Muscle layer of colon (tissue), 2 donors: Measurements from ENCODE around the gene PAH.
A peak's percentile ranks its signal among the peaks of the same experiment; 100 is the strongest.

ENCODE experiments used
- H3K27ac ChIP-seq: one replicate; pipeline ENCODE4 v1.7.0; 2013; ENCODE audit warnings: low read depth, mild to moderate bottlenecking, low read length, moderate library complexity
- H3K27me3 ChIP-seq, 2 donors: one replicate each; pipeline ENCODE4 v1.7.0; 2013; ENCODE audit warnings: low read length in 2 of 2, mild to moderate bottlenecking in 2 of 2; ENCODE audit not compliant: insufficient read depth in 2 of 2, control insufficient read depth in 1 of 2
- H3K36me3 ChIP-seq: one replicate; pipeline ENCODE4 v1.7.0; 2013; ENCODE audit warnings: mild to moderate bottlenecking, low read length; ENCODE audit not compliant: insufficient read depth
- H3K4me1 ChIP-seq: one replicate; pipeline ENCODE4 v1.7.0; 2013; ENCODE audit warnings: mild to moderate bottlenecking, low read length; ENCODE audit not compliant: insufficient read depth
- H3K4me3 ChIP-seq, 2 donors: one replicate each; pipeline ENCODE4 v1.7.0; 2013; ENCODE audit warnings: low read length in 2 of 2, low read depth in 1 of 2, mild to moderate bottlenecking in 1 of 2, moderate library complexity in 1 of 2
- H3K9ac ChIP-seq: one replicate; pipeline ENCODE4 v1.7.0; 2013; ENCODE audit warnings: low read length
- H3K9me3 ChIP-seq: one replicate; pipeline ENCODE4 v1.7.0; 2013; ENCODE audit warnings: mild to moderate bottlenecking, low read length
- donor health status: abdominal sarcoma.
- donor health status: Adenocarcinoma of cecum.

PAH gene

GRCh38 chr12:102917026-102917787, at the start of gene PAH:
Gene PAH (minus strand): TSS chr12:102917244. CDS start chr12:102917130, 114 bp downstream.
- peaks cover 0 to 9% of the 10 kb centered on the region in 2 donors for H3K27me3 ChIP-seq
- H3K4me1 ChIP-seq: no peaks in the 10 kb centered on the region
- no peaks in the 10 kb centered on the region for H3K9me3 ChIP-seq
- H3K27ac ChIP-seq: no peak within 1 kb of the TSS
- H3K36me3 ChIP-seq: no peaks in the 10 kb centered on the region
- H3K9ac ChIP-seq: no peak within 1 kb of the TSS
- peak within 1 kb of the TSS in 1 of 2 donors; percentile 13 for H3K4me3 ChIP-seq

- H3K4me1 ChIP-seq: peaks cover 7% of the 10 kb centered on the region
- H3K27ac ChIP-seq: no peak overlapping the region
- H3K27me3 ChIP-seq: peaks cover 49 to 54% of the 10 kb centered on the region in 2 donors
- H3K9me3 ChIP-seq: peaks cover 7% of the 10 kb centered on the region
- H3K4me3 ChIP-seq: no peak overlapping the region
- H3K36me3 ChIP-seq: no peaks in the 10 kb centered on the region
- no peak overlapping the region for H3K9ac ChIP-seq
Measured at GRCh38 chr12:102966200-102966863, 49.3 kb upstream of the PAH start.

GRCh38 chr12:102965281-102966155, 48.5 kb upstream of the PAH start:
- Histone ChIP-seq H3K27ac (no peak overlapping the region), H3K27me3 (peaks cover 55 to 62% of the 10 kb centered on the region in 2 donors), H3K4me3 (peak overlapping the region in 1 of 2 donors; percentile 14)

DNA sequence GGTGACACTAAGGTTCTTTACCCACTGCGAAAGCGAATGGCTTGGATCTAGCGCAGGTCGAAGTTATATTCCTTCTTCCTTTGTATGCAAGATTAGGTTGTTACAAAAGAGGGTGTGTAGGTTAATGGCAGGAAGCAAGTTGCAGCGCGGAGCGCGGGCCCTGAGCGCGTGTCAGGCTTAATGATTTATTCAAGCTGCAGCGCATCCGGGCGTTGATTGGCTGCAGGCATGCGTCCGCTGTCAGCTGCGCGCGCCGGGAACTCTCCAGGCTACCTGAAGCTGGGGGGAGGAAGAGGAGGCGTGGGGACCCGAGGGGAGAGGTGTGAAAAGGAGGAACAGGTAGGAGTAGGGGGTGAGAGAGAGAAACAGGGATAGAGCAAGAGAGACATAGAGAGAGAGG, 47.8 kb upstream of the PAH start:
- Histone ChIP-seq H3K9ac (no peak overlapping the region), H3K36me3 (no peaks in the 10 kb centered on the region), H3K4me1 (peaks cover 7% of the 10 kb centered on the region), H3K9me3 (peaks cover 7% of the 10 kb centered on the region), H3K4me3 (peak overlapping the region in 1 of 2 donors; percentile 14), H3K27ac (no peak overlapping the region), H3K27me3 (peaks cover 55 to 69% of the 10 kb centered on the region in 2 donors)

More at GRCh38 chr12:102965281-102966155, 48.5 kb upstream of the PAH start:
- peaks cover 7% of the 10 kb centered on the region for H3K9me3 ChIP-seq
- no peak overlapping the region for H3K9ac ChIP-seq
- peaks cover 7% of the 10 kb centered on the region for H3K4me1 ChIP-seq
- no peaks in the 10 kb centered on the region for H3K36me3 ChIP-seq

DNA sequence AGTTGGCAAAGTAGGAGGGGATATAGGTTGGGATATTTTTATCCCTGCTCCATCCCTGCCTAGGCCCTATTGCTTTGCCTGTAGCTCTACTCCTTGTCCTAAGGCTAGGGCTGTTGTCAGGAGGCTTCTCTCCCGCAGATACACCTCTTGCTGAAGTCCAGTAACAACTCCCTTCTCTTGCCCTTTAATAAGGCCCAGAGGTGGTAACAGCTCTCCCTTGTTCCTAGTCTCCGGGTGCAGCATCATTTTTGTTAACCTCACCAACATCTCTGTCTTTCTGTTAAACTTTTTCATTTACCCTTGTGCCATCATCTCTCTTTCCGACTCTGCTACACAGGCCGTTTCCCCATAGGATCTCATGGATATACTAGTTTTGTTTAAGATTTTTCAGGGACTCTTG, 46.8 kb upstream of the PAH start:
- no peaks in the 10 kb centered on the region for H3K36me3 ChIP-seq
- peaks cover 60 to 80% of the 10 kb centered on the region in 2 donors for H3K27me3 ChIP-seq
- H3K27ac ChIP-seq: no peak overlapping the region
- H3K4me3 ChIP-seq: no peak overlapping the region
- H3K9me3 ChIP-seq: peaks cover 7% of the 10 kb centered on the region
- H3K9ac ChIP-seq: no peak overlapping the region
- H3K4me1 ChIP-seq: peaks cover 7% of the 10 kb centered on the region

- no peak overlapping the region for H3K27ac ChIP-seq
- peaks cover 7% of the 10 kb centered on the region for H3K4me1 ChIP-seq
- H3K9me3 ChIP-seq: peaks cover 7% of the 10 kb centered on the region
- no peaks in the 10 kb centered on the region for H3K36me3 ChIP-seq
- no peak overlapping the region for H3K9ac ChIP-seq
- H3K27me3 ChIP-seq: peaks cover 60 to 88% of the 10 kb centered on the region in 2 donors
- no peak overlapping the region for H3K4me3 ChIP-seq
Measured at GRCh38 chr12:102962986-102963385, 45.9 kb upstream of the PAH start.

DNA sequence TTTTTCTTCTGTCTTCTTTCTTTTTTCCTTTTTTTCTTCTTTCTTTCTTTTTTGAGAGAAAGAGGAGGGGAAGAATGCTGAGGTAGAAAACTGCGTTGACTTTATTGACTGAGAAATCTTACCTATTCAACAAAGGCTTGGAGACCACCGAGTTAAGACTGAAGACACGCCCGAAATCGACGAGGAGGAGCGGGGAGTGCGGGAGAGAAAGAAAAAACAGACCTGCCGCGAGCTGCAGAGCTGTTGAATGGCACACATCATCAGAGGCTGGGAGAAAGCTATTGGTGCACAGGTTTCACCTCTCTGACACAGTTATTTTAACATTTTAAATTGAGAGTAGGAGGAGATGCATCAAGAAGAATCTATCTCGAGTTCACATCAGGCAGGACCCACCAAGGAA, 45.5 kb upstream of the PAH start:
- H3K27ac ChIP-seq: no peak overlapping the region
- H3K4me3 ChIP-seq: no peak overlapping the region
- peaks cover 7% of the 10 kb centered on the region for H3K4me1 ChIP-seq
- no peak overlapping the region for H3K9ac ChIP-seq
- no peaks in the 10 kb centered on the region for H3K36me3 ChIP-seq
- H3K9me3 ChIP-seq: peaks cover 7% of the 10 kb centered on the region
- peaks cover 60 to 88% of the 10 kb centered on the region in 2 donors for H3K27me3 ChIP-seq

GRCh38 chr12:102961466-102961855, 44.4 kb upstream of the PAH start:
- Histone ChIP-seq H3K9ac (no peak overlapping the region), H3K27me3 (peaks cover 59 to 91% of the 10 kb centered on the region in 2 donors), H3K4me3 (no peak overlapping the region), H3K9me3 (peaks cover 7% of the 10 kb centered on the region), H3K27ac (no peak overlapping the region), H3K36me3 (no peaks in the 10 kb centered on the region), H3K4me1 (peaks cover 12% of the 10 kb centered on the region)

DNA sequence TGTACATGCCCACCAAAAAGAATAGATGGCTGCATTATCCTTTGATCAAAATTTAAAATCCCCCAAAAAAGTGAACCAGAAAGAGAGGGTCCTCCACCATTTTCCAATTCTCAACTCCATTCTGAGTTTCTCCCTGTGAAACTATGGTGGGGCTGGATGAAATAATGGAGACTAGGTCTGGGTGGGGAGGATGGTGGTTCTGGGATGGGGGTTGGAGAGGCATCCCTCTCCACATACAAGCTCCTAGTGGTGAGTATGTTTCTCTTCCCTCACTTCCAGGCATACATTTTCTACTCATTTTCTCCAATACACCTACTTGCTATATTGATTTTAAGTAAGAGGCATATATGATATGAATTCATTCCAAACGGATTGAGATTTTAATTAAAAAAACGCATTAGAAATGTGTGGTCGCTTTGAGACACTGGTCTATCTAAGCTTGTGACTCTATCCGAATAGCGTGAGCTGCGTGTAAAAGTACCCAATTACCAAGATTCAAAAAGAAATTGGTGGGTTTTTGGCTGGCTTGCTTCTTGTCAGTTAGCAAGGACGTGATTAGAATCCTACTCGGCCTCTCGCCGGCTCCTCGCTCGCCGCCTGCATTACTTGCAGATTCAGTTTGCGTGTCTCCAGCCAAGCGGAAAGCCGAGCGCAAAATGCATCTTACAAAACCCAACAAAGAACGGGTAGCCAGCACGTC, 43.9 kb upstream of the PAH start:
- H3K27me3 ChIP-seq: peaks cover 57 to 94% of the 10 kb centered on the region in 2 donors
- H3K9me3 ChIP-seq: peaks cover 7% of the 10 kb centered on the region
- no peak overlapping the region for H3K9ac ChIP-seq
- peaks cover 12% of the 10 kb centered on the region for H3K4me1 ChIP-seq
- H3K27ac ChIP-seq: no peak overlapping the region
- H3K36me3 ChIP-seq: no peaks in the 10 kb centered on the region
- no peak overlapping the region for H3K4me3 ChIP-seq

DNA sequence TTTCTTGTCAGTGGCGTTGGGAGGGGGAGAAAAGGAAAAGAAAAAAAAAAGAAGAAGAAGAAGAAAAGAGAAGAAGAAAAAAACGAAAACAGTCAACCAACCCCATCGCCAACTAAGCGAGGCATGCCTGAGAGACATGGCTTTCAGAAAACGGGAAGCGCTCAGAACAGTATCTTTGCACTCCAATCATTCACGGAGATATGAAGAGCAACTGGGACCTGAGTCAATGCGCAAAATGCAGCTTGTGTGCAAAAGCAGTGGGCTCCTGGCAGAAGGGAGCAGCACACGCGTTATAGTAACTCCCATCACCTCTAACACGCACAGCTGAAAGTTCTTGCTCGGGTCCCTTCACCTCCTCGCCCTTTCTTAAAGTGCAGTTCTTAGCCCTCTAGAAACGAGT, 42.3 kb upstream of the PAH start:
- Histone ChIP-seq H3K4me3 (no peak overlapping the region), H3K27ac (no peak overlapping the region), H3K9me3 (peaks cover 7% of the 10 kb centered on the region), H3K36me3 (no peaks in the 10 kb centered on the region), H3K27me3 (peaks cover 59 to 93% of the 10 kb centered on the region in 2 donors), H3K4me1 (peaks cover 12% of the 10 kb centered on the region), H3K9ac (no peak overlapping the region)

DNA sequence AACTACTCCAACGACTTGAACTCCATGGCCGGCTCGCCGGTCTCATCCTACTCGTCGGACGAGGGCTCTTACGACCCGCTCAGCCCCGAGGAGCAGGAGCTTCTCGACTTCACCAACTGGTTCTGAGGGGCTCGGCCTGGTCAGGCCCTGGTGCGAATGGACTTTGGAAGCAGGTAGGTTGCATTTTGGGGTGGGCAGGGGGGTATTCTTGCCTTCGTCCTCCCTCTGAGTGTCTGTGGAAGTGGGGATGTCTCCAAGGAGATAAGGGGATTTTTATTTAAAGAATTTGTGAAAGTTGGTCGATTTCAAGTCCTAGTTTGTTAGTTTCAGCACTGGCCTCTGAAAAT, 41.8 kb upstream of the PAH start:
- no peak overlapping the region for H3K27ac ChIP-seq

More for the DNA sequence above, 41.8 kb upstream of the PAH start:
- H3K36me3 ChIP-seq: no peaks in the 10 kb centered on the region
- H3K9ac ChIP-seq: no peak overlapping the region
- peaks cover 57 to 93% of the 10 kb centered on the region in 2 donors for H3K27me3 ChIP-seq
- peaks cover 12% of the 10 kb centered on the region for H3K4me1 ChIP-seq
- no peak overlapping the region for H3K4me3 ChIP-seq
- peaks cover 4% of the 10 kb centered on the region for H3K9me3 ChIP-seq
